ENCODE data around the gene PRKAR2A.
"Not testable (repeated sequence)": the region's sequence is repeated elsewhere in the genome, so short reads cannot be mapped to it uniquely, and the experiment has no call there.

DNA sequence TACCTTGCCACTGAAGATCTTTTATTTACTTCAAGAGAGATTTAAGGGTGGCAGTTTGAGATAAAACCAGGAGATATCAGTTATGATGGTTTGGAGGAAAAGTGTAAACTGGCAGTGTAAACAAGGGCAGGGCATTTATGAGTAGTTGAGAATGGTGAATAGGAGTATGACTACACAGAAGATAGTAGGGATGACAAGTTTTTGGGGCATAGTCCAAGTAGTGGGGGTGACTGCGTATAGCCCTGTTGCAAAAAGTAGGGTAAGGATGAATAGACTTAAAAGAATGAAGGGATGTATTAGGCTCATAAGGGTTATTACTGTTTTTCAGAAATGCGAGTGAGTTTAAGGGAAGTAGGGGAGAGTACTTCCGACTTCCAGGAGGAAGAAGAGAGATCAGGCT lies 124.4 kb downstream of the PRKAR2A start:
- not testable (repeated sequence) for TF ChIP-seq CTCF (conservative IDR thresholded peaks at IDR 0.05 in 1 of 2, IDR thresholded peaks at IDR 0.05 in 1 of 2; ENCODE audit: low read depth in 1 of 2, low read length in 2 of 2); EZH2 (IDR thresholded peaks at IDR 0.05; ENCODE audit: low read length, missing control alignments)
